GM04503 (cell line): ENCODE measurements around the gene GFY.
"Not testable (repeated sequence)": the region's sequence is repeated elsewhere in the genome, so short reads cannot be mapped to it uniquely, and the experiment has no call there.

Experiments
- DNase-seq: peaks from one replicate; pipeline ENCODE4 v3.0.0-alpha.2; 2012; ENCODE audit warnings: low read depth

GFY gene

DNA sequence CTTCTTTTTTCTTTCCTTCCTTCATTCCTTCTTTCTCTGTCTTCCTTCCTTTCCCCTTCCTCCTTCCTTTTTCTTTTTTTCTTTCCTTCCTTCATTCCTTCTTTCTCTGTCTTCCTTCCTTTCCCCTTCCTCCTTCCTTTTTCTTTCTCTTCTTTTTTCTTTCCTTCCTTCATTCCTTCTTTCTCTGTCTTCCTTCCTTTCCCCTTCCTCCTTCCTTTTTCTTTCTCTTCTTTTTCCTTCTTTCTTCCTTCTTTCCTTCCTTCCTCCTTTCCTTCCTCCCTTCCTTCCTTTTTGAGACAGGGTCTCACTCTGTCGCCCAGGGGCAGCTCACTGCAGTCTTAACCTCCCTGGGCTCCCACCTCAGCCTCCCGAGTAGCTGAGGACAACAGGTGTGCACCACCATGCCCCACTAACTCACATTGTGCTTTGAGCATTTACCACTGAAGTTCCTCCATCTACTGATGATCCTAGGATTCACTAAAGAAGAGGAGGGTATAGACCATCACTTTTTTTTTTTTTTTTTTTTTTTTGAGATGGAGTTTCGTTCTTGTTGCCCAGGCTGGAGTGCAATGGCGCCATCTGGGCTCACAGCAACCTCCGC lies 19.0 kb downstream of the GFY start:
- DNase-seq: not testable (repeated sequence)

DNA sequence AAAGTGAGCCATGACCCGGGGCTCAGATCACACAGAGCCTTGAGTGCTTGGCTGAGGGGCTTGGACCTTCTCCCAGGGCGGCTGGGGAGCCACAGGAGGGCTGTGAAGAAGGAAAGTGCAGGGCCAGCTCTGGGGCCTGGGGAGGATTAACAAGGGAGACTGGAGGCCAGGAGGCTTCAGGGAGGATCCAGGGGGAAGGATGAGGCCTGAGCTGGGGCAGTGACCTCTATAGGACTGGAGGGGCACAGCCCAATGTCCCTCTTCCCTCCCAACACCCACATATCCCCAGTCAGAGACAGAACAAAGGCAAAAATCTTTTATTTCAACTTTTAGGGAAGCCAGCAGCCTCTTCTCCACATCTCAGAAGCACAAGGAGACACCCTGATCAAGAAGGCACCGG lies 20.8 kb downstream of the GFY start:
- DNase-seq: no peak

DNA sequence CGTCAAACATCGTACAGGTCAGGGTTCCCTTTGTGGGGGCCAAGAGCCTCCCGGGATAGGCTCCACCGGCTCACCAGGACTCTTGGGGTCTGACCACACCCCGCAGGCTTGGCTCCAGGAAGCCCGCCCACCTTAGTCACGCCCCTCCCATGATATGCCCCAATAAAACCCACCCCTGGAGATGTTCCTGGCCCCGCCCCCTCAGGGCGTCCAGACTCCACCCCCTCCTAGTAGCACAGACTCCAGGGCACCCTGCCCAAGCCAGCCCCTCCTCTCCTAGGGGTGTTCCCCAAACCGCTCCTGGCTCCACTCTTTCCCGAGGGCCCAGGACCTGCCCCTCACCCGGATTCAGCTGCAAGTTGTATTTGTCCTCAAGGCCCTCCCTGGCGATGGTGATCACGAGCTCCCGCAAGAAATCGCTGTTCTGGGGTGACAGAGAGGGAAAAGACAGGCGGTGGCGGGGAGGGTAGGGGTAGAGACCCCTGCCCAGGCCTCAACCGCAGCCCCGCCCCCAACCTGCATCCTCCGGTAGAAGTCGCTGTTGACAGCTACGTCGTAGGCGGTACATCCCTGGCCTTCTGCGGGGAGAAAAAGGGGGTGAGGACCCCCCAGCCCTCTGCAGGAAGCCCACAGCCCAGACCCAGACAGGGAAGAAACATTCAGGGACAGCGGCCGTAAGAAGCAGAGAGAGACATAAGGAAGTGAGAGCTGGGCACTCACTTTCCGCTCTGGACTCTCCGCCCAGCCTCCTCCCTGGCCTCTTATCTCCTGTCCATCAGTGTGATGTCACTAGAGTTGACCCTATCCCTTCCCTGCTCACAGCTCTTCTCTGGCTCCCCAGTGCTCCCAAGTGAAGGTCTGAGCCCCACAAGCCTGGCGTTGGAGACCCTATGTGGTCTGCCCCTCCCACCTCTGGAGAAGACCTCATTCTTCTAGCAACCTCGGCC lies 22.6 kb downstream of the GFY start:
- no peak for DNase-seq

DNA sequence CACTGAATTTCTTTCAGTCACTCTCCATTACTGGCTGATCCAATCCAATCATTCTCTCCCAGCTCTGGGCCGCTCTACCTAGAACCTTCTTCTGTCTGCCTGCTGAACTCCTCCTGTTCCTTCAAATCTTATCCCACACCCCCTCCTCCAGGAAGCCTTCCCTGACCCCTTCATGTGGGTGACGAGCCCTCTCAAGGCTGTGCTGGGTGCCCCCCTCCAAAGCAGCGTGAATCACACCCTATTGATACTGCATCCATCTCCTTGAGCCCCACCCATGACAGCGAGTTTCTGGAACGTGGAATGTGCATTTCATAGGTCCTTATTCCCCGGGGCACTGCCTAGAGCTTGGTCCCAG lies 23.2 kb downstream of the GFY start:
- no peak for DNase-seq

DNA sequence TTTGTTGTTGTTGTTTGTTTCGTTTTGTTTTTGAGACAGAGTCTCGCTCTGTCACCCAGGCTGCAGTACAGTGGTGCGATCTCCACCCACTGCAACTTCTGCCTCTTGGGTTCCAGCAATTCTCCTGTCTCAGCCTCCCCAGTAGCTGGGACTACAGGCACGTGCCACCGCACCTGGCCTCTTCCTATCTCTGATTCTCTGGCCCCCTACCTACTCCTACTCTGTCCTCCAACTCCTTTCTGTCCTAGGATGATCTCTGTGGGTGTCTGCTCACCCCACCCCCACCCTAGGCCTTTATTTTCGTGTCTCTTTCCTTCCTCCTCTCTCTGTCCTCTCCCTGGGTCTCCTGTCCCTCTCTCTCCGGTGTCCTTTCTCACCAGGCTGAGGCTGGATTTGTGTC lies 25.2 kb downstream of the GFY start:
- DNase-seq: no peak

DNA sequence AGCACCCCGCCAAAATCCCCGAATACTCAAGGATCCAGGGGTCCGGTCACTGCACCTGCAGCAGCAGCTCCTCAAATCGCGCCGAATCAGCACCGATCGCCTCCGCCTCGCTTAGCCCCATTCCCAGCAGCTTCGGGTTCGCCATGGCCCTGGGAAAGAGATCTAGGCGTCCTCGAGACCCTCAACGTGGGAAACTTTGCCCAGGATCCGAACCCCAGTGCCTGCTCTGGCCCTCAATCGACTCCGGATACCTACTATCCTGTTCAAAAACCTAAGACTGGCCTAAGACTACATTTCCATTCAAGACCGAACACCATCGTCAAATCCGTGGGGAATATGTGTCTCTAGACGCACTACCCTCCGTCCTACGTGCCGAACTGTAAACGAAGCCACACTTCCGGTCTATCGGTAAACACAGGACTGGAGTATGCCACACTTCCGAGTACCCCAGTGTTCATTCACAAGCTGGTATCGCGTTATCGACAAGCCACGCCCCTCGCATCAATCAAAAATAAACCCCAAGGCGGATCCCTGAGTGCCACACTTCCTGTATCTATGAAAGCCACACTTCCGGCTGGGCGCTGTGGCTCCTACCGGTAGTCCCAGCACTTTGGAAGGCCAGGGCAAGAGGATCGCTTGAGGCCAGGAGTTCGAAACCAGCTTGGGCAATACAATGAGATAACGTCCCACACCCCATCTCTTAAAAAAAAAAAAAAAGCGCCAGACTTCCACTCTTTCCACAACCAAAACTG lies 26.4 kb downstream of the GFY start, which contains the start of gene PIH1D1:
Gene PIH1D1 (minus strand): TSS at position 385 of the 752 bp plus-strand sequence. CDS start 240 bp downstream, at position 145.
- DNase-seq: peak; percentile 96

DNA sequence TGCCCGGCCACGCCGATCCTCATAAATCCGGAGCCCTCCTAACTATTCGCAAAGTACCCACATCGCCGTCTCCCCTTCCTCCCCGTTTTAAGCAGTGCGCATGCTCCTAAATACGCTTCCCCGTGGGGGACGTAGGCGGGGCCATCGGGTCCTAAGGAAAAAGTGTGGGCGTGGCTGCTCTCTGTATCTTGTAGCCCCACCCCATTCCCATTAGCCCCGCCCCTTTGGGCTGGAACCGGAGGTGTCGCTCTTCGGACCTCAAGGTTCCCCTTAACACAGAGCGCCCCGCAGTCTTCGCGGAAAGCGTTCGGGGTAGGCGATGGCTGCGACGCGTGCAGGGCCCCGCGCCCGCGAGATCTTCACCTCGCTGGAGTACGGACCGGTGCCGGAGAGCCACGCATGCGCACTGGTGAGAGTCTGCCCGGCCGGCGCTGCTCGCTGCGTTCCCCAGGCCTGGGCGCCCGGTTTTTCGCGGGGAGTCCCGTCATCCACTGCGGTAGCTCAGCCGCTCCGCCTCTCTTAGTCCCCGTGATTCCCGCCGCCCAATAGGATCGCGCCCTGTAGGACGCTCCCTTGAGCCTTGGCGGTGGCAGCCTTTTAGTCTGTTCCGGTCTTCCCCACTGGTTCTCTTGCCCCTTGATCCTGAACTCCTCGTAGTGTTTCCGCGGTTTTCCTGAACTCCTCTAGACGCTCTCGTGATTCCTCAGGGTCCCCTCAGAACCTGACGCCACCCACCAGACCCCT lies 28.0 kb downstream of the GFY start, which contains the start of gene ALDH16A1:
Gene ALDH16A1 (plus strand): TSS at position 213 of the 744 bp plus-strand sequence. CDS start 107 bp downstream, at position 320.
- DNase-seq: peak; percentile 82

DNA sequence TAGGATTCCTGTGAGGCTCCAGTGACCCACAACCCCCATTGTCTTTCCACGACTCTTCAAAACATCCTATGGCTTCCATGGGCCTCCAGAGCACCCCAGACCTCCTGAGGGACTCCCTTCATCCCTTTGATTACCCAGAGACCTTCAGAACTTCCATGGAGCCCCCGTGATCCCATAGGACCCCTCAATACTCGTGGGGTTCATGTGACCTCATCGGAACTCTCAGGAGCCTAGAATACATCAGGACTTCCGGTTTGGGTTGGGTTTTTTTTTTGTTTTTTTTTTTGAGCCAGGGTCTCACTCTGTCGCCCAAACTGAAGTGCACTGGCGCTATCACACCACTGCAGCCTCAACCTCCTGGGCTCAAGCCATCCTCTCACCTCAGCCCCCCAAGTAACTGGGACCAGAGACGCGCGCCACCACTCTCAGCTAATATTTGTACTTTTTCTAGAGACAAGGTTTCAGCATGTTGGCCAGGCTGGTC lies 28.6 kb downstream of the GFY start:
- DNase-seq: no peak

DNA sequence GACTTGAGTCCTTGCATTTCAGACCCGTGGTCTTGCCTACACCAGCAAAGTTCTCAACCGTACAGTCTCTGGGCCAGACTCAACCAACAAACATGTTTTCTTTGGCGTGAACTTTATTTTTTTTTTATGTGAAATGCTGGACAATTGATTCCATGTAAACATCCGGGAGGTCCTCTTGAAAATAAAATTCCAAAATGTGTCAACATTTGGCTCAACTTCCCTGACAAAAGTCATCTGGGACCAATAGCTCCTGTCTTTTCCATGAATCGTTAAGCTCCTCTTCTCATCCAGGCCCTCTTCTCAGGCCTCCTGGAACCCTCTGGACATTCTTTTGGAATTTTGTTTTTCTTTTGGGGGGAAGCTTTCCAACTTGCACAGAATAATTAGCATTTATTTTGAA lies 30.6 kb downstream of the GFY start:
- DNase-seq: peak; percentile 83

DNA sequence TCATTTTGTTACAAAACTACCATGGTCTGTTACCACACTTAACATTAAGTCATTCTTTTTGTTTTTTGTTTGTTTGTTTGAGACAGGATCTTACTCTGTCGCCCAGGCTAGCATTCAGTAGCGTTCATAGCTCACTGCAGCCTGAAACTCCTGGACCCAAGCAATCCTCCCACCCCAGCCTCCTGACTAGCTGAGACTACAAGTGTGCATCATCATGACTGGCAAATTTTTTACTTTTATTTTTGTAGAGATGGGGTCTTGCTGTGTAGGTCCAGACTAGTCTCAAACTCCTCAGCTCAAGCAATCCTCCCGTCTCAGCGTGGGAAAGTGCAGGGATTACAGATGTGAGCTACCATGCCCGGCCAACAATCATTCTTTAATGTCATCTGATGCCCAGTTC lies 31.1 kb downstream of the GFY start:
- DNase-seq: peak; percentile 43

DNA sequence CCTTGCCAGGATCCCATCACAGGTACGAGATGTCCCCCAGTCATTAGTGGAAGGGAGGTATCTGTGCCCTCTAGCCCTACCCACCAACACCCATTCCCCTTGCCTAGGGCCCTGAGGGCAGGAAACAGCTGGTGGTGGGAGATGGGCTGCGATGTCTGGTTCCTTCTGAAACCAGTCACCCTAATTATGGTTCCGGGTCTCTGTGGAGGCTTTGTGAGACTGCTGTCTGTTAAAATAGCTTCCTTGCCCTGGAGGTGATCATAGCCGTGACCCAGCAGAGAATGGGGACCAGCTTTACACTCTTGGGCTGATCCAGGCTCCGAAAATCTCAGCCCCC lies 33.3 kb downstream of the GFY start:
- no peak for DNase-seq

DNA sequence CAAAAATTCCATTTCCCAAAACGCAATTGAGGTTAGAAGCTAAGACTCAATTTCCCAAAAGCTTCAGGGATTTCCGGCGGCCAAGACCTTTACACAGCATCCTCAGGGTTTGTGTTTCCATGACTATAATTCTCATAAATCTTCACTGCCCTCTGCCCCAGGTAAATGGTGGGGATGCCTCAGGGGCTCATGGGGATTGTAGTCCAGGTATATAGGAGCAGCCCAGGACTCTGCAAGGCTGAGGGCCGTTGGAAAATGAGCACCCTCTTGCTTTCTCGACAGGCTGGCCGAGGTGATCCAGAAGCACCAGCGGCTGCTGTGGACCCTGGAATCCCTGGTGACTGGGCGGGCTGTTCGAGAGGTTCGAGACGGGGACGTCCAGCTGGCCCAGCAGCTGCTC lies 34.2 kb downstream of the GFY start:
- DNase-seq: no peak

DNA sequence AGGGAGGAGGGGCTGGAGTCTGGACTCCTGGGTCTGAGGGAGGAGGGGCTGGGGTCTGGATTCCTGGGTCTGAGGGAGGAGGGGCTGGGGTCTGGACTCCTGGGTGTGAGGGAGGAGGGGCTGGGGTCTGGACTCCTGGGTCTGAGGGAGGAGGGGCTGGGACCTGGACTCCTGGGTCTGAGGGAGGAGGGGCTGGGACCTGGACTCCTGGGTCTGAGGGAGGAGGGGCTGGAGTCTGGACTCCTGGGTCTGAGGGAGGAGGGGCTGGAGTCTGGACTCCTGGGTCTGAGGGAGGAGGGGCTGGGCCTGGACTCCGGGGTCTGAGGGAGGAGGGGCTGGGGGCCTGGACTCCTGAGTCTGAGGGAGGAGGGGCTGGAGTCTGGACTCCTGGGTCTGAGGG lies 35.9 kb downstream of the GFY start:
- DNase-seq: not testable (repeated sequence)

DNA sequence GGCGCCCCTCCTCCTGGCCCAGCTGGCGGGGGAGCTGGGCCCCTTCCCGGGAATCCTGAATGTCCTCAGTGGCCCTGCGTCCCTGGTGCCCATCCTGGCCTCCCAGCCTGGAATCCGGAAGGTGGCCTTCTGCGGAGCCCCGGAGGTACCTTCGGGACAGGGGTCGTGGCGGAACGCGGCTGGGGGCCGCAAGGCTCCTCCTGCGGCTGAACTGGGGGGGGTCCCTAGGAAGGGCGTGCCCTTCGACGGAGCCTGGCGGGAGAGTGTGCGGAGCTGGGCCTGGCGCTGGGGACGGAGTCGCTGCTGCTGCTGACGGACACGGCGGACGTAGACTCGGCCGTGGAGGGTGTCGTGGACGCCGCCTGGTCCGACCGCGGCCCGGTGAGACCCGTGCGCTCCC lies 36.5 kb downstream of the GFY start:
- DNase-seq: no peak

DNA sequence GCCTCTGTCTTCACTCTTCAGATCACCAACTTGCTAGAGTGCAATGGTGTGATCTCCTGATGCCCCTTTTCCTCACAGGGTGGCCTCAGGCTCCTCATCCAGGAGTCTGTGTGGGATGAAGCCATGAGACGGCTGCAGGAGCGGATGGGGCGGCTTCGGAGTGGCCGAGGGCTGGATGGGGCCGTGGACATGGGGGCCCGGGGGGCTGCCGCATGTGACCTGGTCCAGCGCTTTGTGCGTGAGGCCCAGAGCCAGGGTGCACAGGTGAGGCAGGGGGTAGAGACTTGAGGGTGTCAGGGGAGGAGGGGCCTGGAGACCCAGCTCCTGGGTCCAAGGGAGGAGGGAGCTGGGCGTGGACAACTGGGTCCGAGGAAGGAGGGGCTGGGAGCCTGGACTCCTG lies 37.3 kb downstream of the GFY start:
- DNase-seq: no peak

DNA sequence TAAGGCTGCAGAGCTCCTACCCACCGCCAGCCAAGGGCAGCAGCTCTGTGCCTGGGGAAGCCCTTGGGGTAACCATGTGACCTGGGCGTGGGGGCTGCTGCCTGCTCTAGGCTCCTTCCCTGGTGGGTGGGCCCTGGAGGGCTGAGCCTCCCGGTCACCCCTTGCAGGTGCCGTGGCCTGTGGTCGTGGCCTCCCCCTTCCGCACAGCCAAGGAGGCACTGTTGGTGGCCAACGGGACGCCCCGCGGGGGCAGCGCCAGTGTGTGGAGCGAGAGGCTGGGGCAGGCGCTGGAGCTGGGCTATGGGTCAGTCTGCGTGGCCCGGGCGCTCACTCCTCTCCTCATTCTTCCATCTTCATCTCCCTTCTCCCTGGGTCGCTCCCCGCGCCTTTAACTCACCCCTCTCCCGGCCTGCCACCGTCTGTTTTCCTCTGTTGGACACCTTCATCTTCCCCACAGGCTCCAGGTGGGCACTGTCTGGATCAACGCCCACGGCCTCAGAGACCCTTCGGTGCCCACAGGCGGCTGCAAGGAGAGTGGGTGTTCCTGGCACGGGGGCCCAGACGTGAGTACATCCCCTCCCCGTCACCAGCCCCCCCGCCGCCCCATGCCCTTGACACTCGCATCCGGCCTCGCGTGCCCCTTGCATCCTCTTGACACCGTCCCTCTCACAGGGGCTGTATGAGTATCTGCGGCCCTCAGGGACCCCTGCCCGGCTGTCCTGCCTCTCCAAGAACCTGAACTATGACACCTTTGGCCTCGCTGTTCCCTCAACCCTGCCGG lies 39.0 kb downstream of the GFY start:
- DNase-seq: no peak

DNA sequence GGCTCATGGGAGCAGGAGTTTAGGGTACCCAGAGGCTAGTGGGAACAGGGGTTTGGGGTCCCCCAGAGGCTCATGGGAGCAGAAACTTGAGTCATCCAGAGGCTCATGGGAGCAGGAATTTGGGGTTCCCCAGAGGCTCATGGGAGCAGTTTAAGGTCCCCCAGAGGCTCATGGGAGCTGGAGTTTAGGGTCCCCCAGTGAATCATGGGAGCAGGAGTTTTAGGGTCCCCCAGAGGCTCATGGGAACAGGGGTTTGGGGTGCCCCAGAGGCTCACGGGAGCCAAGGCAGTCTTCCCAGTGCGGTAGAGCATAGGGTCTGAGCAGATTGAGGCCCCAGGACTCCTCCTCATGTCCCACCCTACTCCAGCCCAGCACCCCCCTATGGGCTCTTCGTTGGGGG lies 40.2 kb downstream of the GFY start:
- DNase-seq: no peak

DNA sequence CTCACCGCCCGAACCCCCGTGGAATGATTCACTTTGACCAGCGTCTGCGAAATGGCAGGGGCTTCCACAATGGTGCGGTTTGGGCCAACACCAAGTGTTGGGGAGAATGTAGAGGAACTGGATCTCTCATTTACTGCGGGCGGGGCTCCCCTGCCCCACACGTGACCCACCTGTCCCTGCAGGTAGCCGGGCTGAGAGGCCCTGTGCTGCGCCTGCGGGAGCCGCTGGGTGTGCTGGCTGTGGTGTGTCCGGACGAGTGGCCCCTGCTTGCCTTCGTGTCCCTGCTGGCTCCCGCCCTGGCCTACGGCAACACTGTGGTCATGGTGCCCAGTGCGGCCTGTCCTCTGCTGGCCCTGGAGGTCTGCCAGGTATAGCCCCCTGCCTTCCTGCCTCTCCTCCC lies 43.0 kb downstream of the GFY start:
- DNase-seq: no peak

DNA sequence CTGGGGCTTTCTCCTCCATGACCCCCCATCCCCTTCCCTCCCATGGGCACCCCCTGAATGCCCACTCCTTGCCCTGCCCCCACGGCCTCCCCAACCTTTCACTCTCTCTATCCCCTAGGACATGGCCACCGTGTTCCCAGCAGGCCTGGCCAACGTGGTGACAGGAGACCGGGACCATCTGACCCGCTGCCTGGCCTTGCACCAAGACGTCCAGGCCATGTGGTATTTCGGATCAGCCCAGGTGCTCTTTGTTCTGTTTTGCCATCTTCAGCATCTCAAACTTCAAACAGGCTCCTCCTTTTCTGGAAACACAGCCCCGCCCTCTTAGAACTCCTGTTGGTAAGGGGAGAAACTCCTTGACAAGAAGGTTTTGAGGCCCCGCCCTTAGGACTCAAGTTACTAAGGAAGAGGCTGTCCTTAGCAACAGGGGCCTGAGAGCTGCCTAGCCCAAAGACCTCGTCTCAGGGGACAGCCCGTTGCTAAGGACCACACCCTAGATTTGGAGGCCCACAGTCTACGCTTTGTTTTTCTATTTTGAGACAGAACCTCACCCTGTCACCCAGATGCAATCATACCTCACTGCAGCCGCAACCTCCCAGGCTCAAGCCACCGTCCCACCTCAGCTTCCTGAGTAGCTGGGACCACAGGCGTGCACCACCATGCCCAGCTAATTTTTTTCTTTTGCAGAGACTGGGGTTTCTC lies 43.7 kb downstream of the GFY start:
- DNase-seq: peak; percentile 42

DNA sequence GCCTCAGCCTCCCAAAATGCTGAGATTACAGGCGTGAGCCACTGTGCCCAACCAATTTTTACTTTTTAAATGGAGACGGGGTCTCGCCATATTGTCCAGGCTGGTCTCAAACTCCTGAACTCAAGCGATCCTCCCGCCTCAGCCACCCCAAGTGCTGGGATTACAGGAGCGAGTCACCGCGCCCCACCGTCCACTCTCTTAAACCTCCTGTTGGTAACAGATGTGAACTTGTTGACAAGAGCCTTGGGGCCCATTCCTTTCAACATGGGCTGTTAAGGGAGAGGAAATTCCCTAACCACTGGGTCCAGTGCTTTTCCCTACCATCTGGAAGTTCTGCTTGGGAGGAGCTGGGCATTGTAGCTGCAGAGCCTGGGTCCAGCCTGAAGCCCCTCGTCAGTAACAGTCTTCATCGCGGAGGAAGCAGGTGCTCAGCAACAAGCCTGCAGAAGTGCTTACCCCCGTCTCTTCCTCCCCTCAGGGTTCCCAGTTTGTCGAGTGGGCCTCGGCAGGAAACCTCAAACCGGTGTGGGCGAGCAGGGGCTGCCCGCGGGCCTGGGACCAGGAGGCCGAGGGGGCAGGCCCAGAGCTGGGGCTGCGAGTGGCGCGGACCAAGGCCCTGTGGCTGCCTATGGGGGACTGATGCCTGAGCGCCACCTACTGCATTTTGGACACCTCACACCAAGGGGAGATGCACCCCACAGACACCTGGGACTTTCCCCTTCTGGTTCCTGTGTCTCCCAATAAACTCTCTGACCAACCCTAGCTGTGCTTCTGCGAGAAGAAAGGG lies 44.8 kb downstream of the GFY start:
- DNase-seq: no peak
